D721Med (cell line): ENCODE data around the gene KRT81.

Experiments used
- DNase-seq: peaks from one replicate; pipeline ENCODE4 v3.0.0; 2011; ENCODE audit warnings: low spot score; ENCODE audit not compliant: insufficient read length
- FAIRE-seq: peaks from 2 replicates; lab custom pipeline; 2011; peaks lifted over from hg19 to GRCh38; lab: Jason Lieb, UNC
- CTCF ChIP-seq: IDR thresholded peaks from 2 replicates; pipeline ENCODE4 v1.5.1; 2012; ENCODE audit warnings: mild to moderate bottlenecking, control low read depth; ENCODE audit not compliant: insufficient read depth; ENCODE audit errors: missing control alignments

Gene KRT81

GRCh38 chr12:52239767-52240166 lies 51.6 kb downstream of the KRT81 start:
- FAIRE-seq, result no peak
- no peak for TF ChIP-seq CTCF
- no peak for DNase-seq

GRCh38 chr12:52238916-52239646 lies 52.3 kb downstream of the KRT81 start:
- DNase-seq, result no peak
- FAIRE-seq, result no peak

GRCh38 chr12:52238207-52238840 lies 53.0 kb downstream of the KRT81 start:
- no peak for TF ChIP-seq CTCF
- FAIRE-seq, result no peak
- DNase-seq, result no peak

More at GRCh38 chr12:52238916-52239646, 52.3 kb downstream of the KRT81 start:
- TF ChIP-seq CTCF, result no peak

GRCh38 chr12:52236386-52237050 lies 54.8 kb downstream of the KRT81 start:
- FAIRE-seq, result no peak
- no peak for DNase-seq
- TF ChIP-seq CTCF, result no peak
